Measurements from ENCODE around the gene KCNIP4.

KCNIP4 gene

GRCh38 chr4:21688596-21689265 lies 259.8 kb downstream of the KCNIP4 start:
- no peak for DNase-seq (ENCODE audit: low spot score)

- no peak for DNase-seq (ENCODE audit: low spot score)
Observed at GRCh38 chr4:21685911-21686310, 262.7 kb downstream of the KCNIP4 start.

GRCh38 chr4:21680326-21680898 lies 268.2 kb downstream of the KCNIP4 start:
- no peak for DNase-seq (ENCODE audit: low spot score)

GRCh38 chr4:21678711-21679110 lies 269.9 kb downstream of the KCNIP4 start:
- no peak for DNase-seq (ENCODE audit: low spot score)

- DNase-seq (ENCODE audit: low spot score) = no peak
Observed at GRCh38 chr4:21677173-21677572, 271.4 kb downstream of the KCNIP4 start.

GRCh38 chr4:21664355-21664754 lies 284.2 kb downstream of the KCNIP4 start:
- no peak for DNase-seq (ENCODE audit: low spot score)

GRCh38 chr4:21656832-21657231 lies 291.7 kb downstream of the KCNIP4 start:
- DNase-seq (ENCODE audit: low spot score) = no peak

- DNase-seq (ENCODE audit: low spot score) = no peak
Observed at GRCh38 chr4:21655031-21655430, 293.5 kb downstream of the KCNIP4 start.

GRCh38 chr4:21652508-21653231 lies 295.9 kb downstream of the KCNIP4 start:
- no peak for DNase-seq (ENCODE audit: low spot score)

GRCh38 chr4:21649391-21650090 lies 299.0 kb downstream of the KCNIP4 start:
- DNase-seq (ENCODE audit: low spot score) = no peak

- DNase-seq (ENCODE audit: low spot score) = no peak
Observed at GRCh38 chr4:21645776-21646175, 302.8 kb downstream of the KCNIP4 start.

GRCh38 chr4:21641696-21642095 lies 306.9 kb downstream of the KCNIP4 start:
- no peak for DNase-seq (ENCODE audit: low spot score)

- no peak for DNase-seq (ENCODE audit: low spot score)
Observed at GRCh38 chr4:21638171-21638725, 310.3 kb downstream of the KCNIP4 start.

- no peak for DNase-seq (ENCODE audit: low spot score)
Observed at GRCh38 chr4:21628916-21629610, 319.5 kb downstream of the KCNIP4 start.

- peak; percentile 6 for DNase-seq (ENCODE audit: low spot score)
Observed at GRCh38 chr4:21628116-21628670, 320.4 kb downstream of the KCNIP4 start.

- no peak for DNase-seq (ENCODE audit: low spot score)
Observed at GRCh38 chr4:21625447-21625846, 323.1 kb downstream of the KCNIP4 start.

GRCh38 chr4:21605006-21605405 lies 343.6 kb downstream of the KCNIP4 start:
- no peak for DNase-seq (ENCODE audit: low spot score)

GRCh38 chr4:21596521-21596920 lies 352.1 kb downstream of the KCNIP4 start:
- DNase-seq (ENCODE audit: low spot score) = peak; percentile 26

GRCh38 chr4:21593671-21594001 lies 354.9 kb downstream of the KCNIP4 start:
- DNase-seq (ENCODE audit: low spot score) = no peak

- no peak for DNase-seq (ENCODE audit: low spot score)
Observed at GRCh38 chr4:21592970-21593670, 355.5 kb downstream of the KCNIP4 start.

- DNase-seq (ENCODE audit: low spot score) = no peak
Observed at GRCh38 chr4:21577056-21577455, 371.5 kb downstream of the KCNIP4 start.
